ENCODE data around the gene CNTNAP4.

GRCh38 chr16:76228546-76229146 is 48.6 kb upstream of the CNTNAP4 start:
- TF ChIP-seq, protein P1, sequence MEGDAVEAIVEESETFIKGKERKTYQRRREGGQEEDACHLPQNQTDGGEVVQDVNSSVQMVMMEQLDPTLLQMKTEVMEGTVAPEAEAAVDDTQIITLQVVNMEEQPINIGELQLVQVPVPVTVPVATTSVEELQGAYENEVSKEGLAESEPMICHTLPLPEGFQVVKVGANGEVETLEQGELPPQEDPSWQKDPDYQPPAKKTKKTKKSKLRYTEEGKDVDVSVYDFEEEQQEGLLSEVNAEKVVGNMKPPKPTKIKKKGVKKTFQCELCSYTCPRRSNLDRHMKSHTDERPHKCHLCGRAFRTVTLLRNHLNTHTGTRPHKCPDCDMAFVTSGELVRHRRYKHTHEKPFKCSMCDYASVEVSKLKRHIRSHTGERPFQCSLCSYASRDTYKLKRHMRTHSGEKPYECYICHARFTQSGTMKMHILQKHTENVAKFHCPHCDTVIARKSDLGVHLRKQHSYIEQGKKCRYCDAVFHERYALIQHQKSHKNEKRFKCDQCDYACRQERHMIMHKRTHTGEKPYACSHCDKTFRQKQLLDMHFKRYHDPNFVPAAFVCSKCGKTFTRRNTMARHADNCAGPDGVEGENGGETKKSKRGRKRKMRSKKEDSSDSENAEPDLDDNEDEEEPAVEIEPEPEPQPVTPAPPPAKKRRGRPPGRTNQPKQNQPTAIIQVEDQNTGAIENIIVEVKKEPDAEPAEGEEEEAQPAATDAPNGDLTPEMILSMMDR (IDR thresholded peaks at IDR 0.05), result no peak
- no peak for TF ChIP-seq POLR2A (IDR thresholded peaks at IDR 0.05)

Measured in body of pancreas (tissue), 4 donors.